OCI-LY1 (cell line): ENCODE results near the gene CD81.

Experiments
- H2AFZ ChIP-seq: fragments of 200-600 bp; sonication (generic), shearing (Covaris generic); 2 replicates; pipeline ENCODE4 v1.6.0; 2014; ENCODE audit warnings: antibody characterized with exemption, mild to moderate bottlenecking, low read length
- H3F3A ChIP-seq: fragments of 200-600 bp; sonication (generic), shearing (Covaris generic); 2 replicates; pipeline ENCODE4 v1.6.0; 2014; ENCODE audit warnings: mild to moderate bottlenecking, antibody characterized with exemption, low read length, moderate library complexity; ENCODE audit not compliant: insufficient read depth
- H3K27ac ChIP-seq: fragments of 200-600 bp; sonication (generic); 2 replicates; pipeline ENCODE4 v1.5.1; 2014; ENCODE audit warnings: low read length, mixed run types, mild to moderate bottlenecking, low read depth; ENCODE audit not compliant: poor library complexity, severe bottlenecking
- H3K27me3 ChIP-seq: fragments of 200-600 bp; sonication (generic); 2 replicates; pipeline ENCODE4 v1.6.0; 2014; ENCODE audit warnings: antibody characterized with exemption, mild to moderate bottlenecking, low read length, moderate library complexity; ENCODE audit not compliant: insufficient read depth
- H3K36me3 ChIP-seq: fragments of 200-600 bp; sonication (generic); 2 replicates; pipeline ENCODE4 v1.6.1; 2014; ENCODE audit warnings: mild to moderate bottlenecking, antibody characterized with exemption, low read length, moderate library complexity, mixed read lengths; ENCODE audit not compliant: insufficient read depth
- H3K4me1 ChIP-seq: fragments of 200-600 bp; sonication (generic); 2 replicates; pipeline ENCODE4 v1.5.1; 2014; ENCODE audit warnings: mild to moderate bottlenecking, low read length, moderate library complexity; ENCODE audit not compliant: insufficient read depth, severe bottlenecking
- H3K4me2 ChIP-seq: fragments of 200-600 bp; sonication (generic), shearing (Covaris generic); 2 replicates; pipeline ENCODE4 v1.6.1; 2014; ENCODE audit warnings: low read length
- H3K4me3 ChIP-seq: fragments of 200-600 bp; sonication (generic); 2 replicates; pipeline ENCODE4 v1.5.1; 2014; ENCODE audit warnings: low read length, low read depth, mild to moderate bottlenecking, mixed read lengths; ENCODE audit not compliant: poor library complexity, severe bottlenecking
- H3K79me2 ChIP-seq: fragments of 200-600 bp; shearing (Covaris generic); 2 replicates; pipeline ENCODE4 v1.6.1; 2016; ENCODE audit warnings: mixed run types, low read length, mixed read lengths; ENCODE audit not compliant: insufficient read depth
- H3K9ac ChIP-seq: fragments of 200-600 bp; sonication (generic), shearing (Covaris generic); 2 replicates; pipeline ENCODE4 v1.6.1; 2014; ENCODE audit warnings: mild to moderate bottlenecking, low read length, mixed read lengths
- H3K9me2 ChIP-seq: fragments of 200-600 bp; sonication (generic), shearing (Covaris generic); 2 replicates; pipeline ENCODE4 v1.6.1; 2014; ENCODE audit warnings: low read depth, mild to moderate bottlenecking, low read length, mixed read lengths
- H3K9me3 ChIP-seq: fragments of 200-600 bp; shearing (Covaris generic); 2 replicates; pipeline ENCODE4 v1.6.1; 2014; ENCODE audit warnings: low read length, mixed read lengths
- H4K20me1 ChIP-seq: fragments of 200-600 bp; sonication (generic), shearing (Covaris generic); 2 replicates; pipeline ENCODE4 v1.6.0; 2016; ENCODE audit warnings: mild to moderate bottlenecking, low read length; ENCODE audit not compliant: insufficient read depth
- CTCF ChIP-seq: fragments of 200-600 bp; sonication (generic), shearing (Covaris generic); IDR thresholded peaks from 2 replicates; pipeline ENCODE4 v1.5.1; 2017; ENCODE audit warnings: mild to moderate bottlenecking, antibody characterized with exemption, low read length, moderate library complexity, mixed read lengths
- EZH2 ChIP-seq: fragments of 200-600 bp; sonication (generic), shearing (Covaris generic); IDR thresholded peaks from 2 replicates; pipeline ENCODE4 v1.8.0; 2017; ENCODE audit warnings: borderline replicate concordance, mixed run types, mild to moderate bottlenecking, antibody characterized with exemption, low read length, moderate library complexity, mixed read lengths

The CD81 gene

GRCh38 chr11:2346586-2347307 lies 30.4 kb upstream of the CD81 start:
- H3K9me3 ChIP-seq, result no peaks in the 10 kb centered on the region
- H4K20me1 ChIP-seq, result no peaks in the 10 kb centered on the region

GRCh38 chr11:2347308-2347830 lies 29.7 kb upstream of the CD81 start:
- H3K36me3 ChIP-seq, result no peaks in the 10 kb centered on the region; the same call in 1 of the 2 replicates
- H3K4me1 ChIP-seq, result no peaks in the 10 kb centered on the region
- peaks cover 11% of the 10 kb centered on the region; the same call in 1 of the 2 replicates for H3K27me3 ChIP-seq
- no peak overlapping the region for H2AFZ ChIP-seq
- H3K27ac ChIP-seq, result no peak overlapping the region
- H3K9ac ChIP-seq, result no peak overlapping the region
- no peaks in the 10 kb centered on the region for H3K9me2 ChIP-seq
- H3K4me2 ChIP-seq, result no peak overlapping the region
- H4K20me1 ChIP-seq, result no peaks in the 10 kb centered on the region
- no peaks in the 10 kb centered on the region for H3F3A ChIP-seq
- no peak for TF ChIP-seq CTCF
- TF ChIP-seq EZH2, result no peak
- H3K9me3 ChIP-seq, result no peaks in the 10 kb centered on the region
- no peaks in the 10 kb centered on the region for H3K79me2 ChIP-seq
- H3K4me3 ChIP-seq, result no peak overlapping the region

More at GRCh38 chr11:2346586-2347307, 30.4 kb upstream of the CD81 start:
- Histone ChIP-seq H3K36me3 (no peaks in the 10 kb centered on the region; the same call in 1 of the 2 replicates), H2AFZ (no peak overlapping the region), H3K79me2 (no peaks in the 10 kb centered on the region), H3K9me2 (no peaks in the 10 kb centered on the region), H3K27me3 (peaks cover 11% of the 10 kb centered on the region; the same call in 1 of the 2 replicates), H3K27ac (no peak overlapping the region), H3F3A (no peaks in the 10 kb centered on the region), H3K9ac (no peak overlapping the region), H3K4me2 (no peak overlapping the region), H3K4me1 (no peaks in the 10 kb centered on the region), H3K4me3 (no peak overlapping the region)
- TF ChIP-seq CTCF (no peak), EZH2 (no peak)

- H3K4me3 ChIP-seq, result no peak overlapping the region
- no peaks in the 10 kb centered on the region for H3F3A ChIP-seq
- no peak for TF ChIP-seq EZH2
- no peak for TF ChIP-seq CTCF
- no peaks in the 10 kb centered on the region for H3K9me2 ChIP-seq
- no peak overlapping the region for H3K9ac ChIP-seq
- H4K20me1 ChIP-seq, result no peaks in the 10 kb centered on the region
- H2AFZ ChIP-seq, result no peak overlapping the region
- H3K9me3 ChIP-seq, result no peaks in the 10 kb centered on the region
- H3K36me3 ChIP-seq, result no peaks in the 10 kb centered on the region; the same call in 1 of the 2 replicates
- no peaks in the 10 kb centered on the region for H3K4me1 ChIP-seq
- peaks cover 9% of the 10 kb centered on the region; the same call in 1 of the 2 replicates for H3K27me3 ChIP-seq
- H3K27ac ChIP-seq, result no peak overlapping the region
- H3K4me2 ChIP-seq, result no peak overlapping the region
- no peaks in the 10 kb centered on the region for H3K79me2 ChIP-seq
Observed at GRCh38 chr11:2348986-2349385, 28.1 kb upstream of the CD81 start.
